ENCODE measurements around the gene PHF20. TPM values are rescaled to one million over a fixed set of nuclear protein-coding genes. Genes with fewer than 3 reads are reported as not detected.

Gene PHF20
- total RNA-seq, 3 donors from 2014 or later, result 47.7 to 59.4 (median 48.8) TPM

GRCh38 chr20:35788796-35789195 lies 17.0 kb downstream of the PHF20 start:
- no peak for ATAC-seq
- DNase-seq, result no peak
- Mint-ChIP-seq H3K27me3 (ENCODE audit: low read depth) (no peaks in the 10 kb centered on the region), H3K4me1 (ENCODE audit: low read depth) (peaks cover 12% of the 10 kb centered on the region), H3K36me3 (ENCODE audit: insufficient read depth) (peaks cover 6% of the 10 kb centered on the region), H3K4me3 (no peak overlapping the region), H3K9me3 (no peaks in the 10 kb centered on the region)

- Mint-ChIP-seq H3K9me3 (no peaks in the 10 kb centered on the region), H3K36me3 (ENCODE audit: insufficient read depth) (peaks cover 8% of the 10 kb centered on the region), H3K27me3 (ENCODE audit: low read depth) (no peaks in the 10 kb centered on the region), H3K4me3 (no peak overlapping the region), H3K4me1 (ENCODE audit: low read depth) (peaks cover 18% of the 10 kb centered on the region)
- ATAC-seq (no peak), DNase-seq (no peak)
Measured at GRCh38 chr20:35791097-35791496, 19.3 kb downstream of the PHF20 start.

GRCh38 chr20:35791821-35792220 lies 20.0 kb downstream of the PHF20 start:
- ATAC-seq (peak; percentile 56 to 77), DNase-seq (no peak)
- Mint-ChIP-seq H3K9me3 (no peaks in the 10 kb centered on the region), H3K4me1 (ENCODE audit: low read depth) (peaks cover 24% of the 10 kb centered on the region), H3K36me3 (ENCODE audit: insufficient read depth) (peaks cover 7% of the 10 kb centered on the region), H3K4me3 (no peak overlapping the region), H3K27me3 (ENCODE audit: low read depth) (no peaks in the 10 kb centered on the region)

GRCh38 chr20:35792740-35793139 lies 20.9 kb downstream of the PHF20 start:
- Mint-ChIP-seq H3K4me1 (ENCODE audit: low read depth) (peaks cover 24% of the 10 kb centered on the region), H3K9me3 (no peaks in the 10 kb centered on the region), H3K27me3 (ENCODE audit: low read depth) (no peaks in the 10 kb centered on the region), H3K36me3 (ENCODE audit: insufficient read depth) (peaks cover 7% of the 10 kb centered on the region), H3K4me3 (no peak overlapping the region)
- DNase-seq (no peak), ATAC-seq (no peak)

- no peaks in the 10 kb centered on the region for H3K27me3 Mint-ChIP-seq (ENCODE audit: low read depth)
- DNase-seq (no peak), ATAC-seq (no peak)
Measured at GRCh38 chr20:35796571-35796970, 24.8 kb downstream of the PHF20 start.

GRCh38 chr20:35801865-35802264 lies 30.1 kb downstream of the PHF20 start:
- DNase-seq (no peak), ATAC-seq (no peak)
- Mint-ChIP-seq H3K36me3 (ENCODE audit: insufficient read depth) (peaks cover 16% of the 10 kb centered on the region), H3K4me3 (no peak overlapping the region), H3K4me1 (ENCODE audit: low read depth) (peaks cover 10% of the 10 kb centered on the region), H3K9me3 (no peaks in the 10 kb centered on the region), H3K27me3 (ENCODE audit: low read depth) (no peaks in the 10 kb centered on the region)

More at GRCh38 chr20:35796571-35796970, 24.8 kb downstream of the PHF20 start:
- Mint-ChIP-seq H3K4me3 (no peak overlapping the region), H3K36me3 (ENCODE audit: insufficient read depth) (peaks cover 15% of the 10 kb centered on the region), H3K4me1 (ENCODE audit: low read depth) (peaks cover 24% of the 10 kb centered on the region), H3K9me3 (no peaks in the 10 kb centered on the region)

- no peak for ATAC-seq
- Mint-ChIP-seq H3K4me1 (ENCODE audit: low read depth) (peaks cover 14% of the 10 kb centered on the region), H3K36me3 (ENCODE audit: insufficient read depth) (peaks cover 21% of the 10 kb centered on the region), H3K27me3 (ENCODE audit: low read depth) (no peaks in the 10 kb centered on the region), H3K4me3 (no peak overlapping the region), H3K9me3 (no peaks in the 10 kb centered on the region)
- no peak for DNase-seq
Measured at GRCh38 chr20:35806075-35806474, 34.3 kb downstream of the PHF20 start.

GRCh38 chr20:35807877-35808276 lies 36.1 kb downstream of the PHF20 start:
- Mint-ChIP-seq H3K27me3 (ENCODE audit: low read depth) (no peaks in the 10 kb centered on the region), H3K9me3 (no peaks in the 10 kb centered on the region), H3K4me3 (no peak overlapping the region), H3K36me3 (ENCODE audit: insufficient read depth) (peaks cover 19% of the 10 kb centered on the region), H3K4me1 (ENCODE audit: low read depth) (peaks cover 8% of the 10 kb centered on the region)
- no peak for ATAC-seq
- DNase-seq, result no peak

GRCh38 chr20:35820715-35821114 lies 48.9 kb downstream of the PHF20 start:
- ATAC-seq (no peak), DNase-seq (no peak)
- Mint-ChIP-seq H3K4me1 (ENCODE audit: low read depth) (peaks cover 25% of the 10 kb centered on the region), H3K9me3 (no peaks in the 10 kb centered on the region), H3K4me3 (no peak overlapping the region), H3K27me3 (ENCODE audit: low read depth) (no peaks in the 10 kb centered on the region), H3K36me3 (ENCODE audit: insufficient read depth) (peaks cover 27% of the 10 kb centered on the region)

GRCh38 chr20:35821807-35822242 lies 50.0 kb downstream of the PHF20 start:
- no peak for DNase-seq
- H3K9me3 Mint-ChIP-seq, result no peaks in the 10 kb centered on the region

GRCh38 chr20:35823147-35823546 lies 51.3 kb downstream of the PHF20 start:
- H3K4me1 Mint-ChIP-seq (ENCODE audit: low read depth), result peaks cover 31% of the 10 kb centered on the region
- ATAC-seq (no peak), DNase-seq (no peak)
- H3K9me3 Mint-ChIP-seq, result no peaks in the 10 kb centered on the region
- no peak overlapping the region for H3K4me3 Mint-ChIP-seq
- H3K27me3 Mint-ChIP-seq (ENCODE audit: low read depth), result no peaks in the 10 kb centered on the region
- peaks cover 33% of the 10 kb centered on the region for H3K36me3 Mint-ChIP-seq (ENCODE audit: insufficient read depth)

More at GRCh38 chr20:35821807-35822242, 50.0 kb downstream of the PHF20 start:
- Mint-ChIP-seq H3K36me3 (ENCODE audit: insufficient read depth) (peaks cover 32% of the 10 kb centered on the region), H3K4me1 (ENCODE audit: low read depth) (peaks cover 31% of the 10 kb centered on the region), H3K27me3 (ENCODE audit: low read depth) (no peaks in the 10 kb centered on the region), H3K4me3 (no peak overlapping the region)
- ATAC-seq, result no peak

GRCh38 chr20:35823937-35824336 lies 52.1 kb downstream of the PHF20 start:
- peaks cover 33% of the 10 kb centered on the region for H3K36me3 Mint-ChIP-seq (ENCODE audit: insufficient read depth)
- ATAC-seq (no peak), DNase-seq (no peak)
- no peaks in the 10 kb centered on the region for H3K9me3 Mint-ChIP-seq
- H3K4me3 Mint-ChIP-seq, result no peak overlapping the region
- H3K4me1 Mint-ChIP-seq (ENCODE audit: low read depth), result peaks cover 28% of the 10 kb centered on the region
- no peaks in the 10 kb centered on the region for H3K27me3 Mint-ChIP-seq (ENCODE audit: low read depth)

- H3K36me3 Mint-ChIP-seq (ENCODE audit: insufficient read depth), result peaks cover 31% of the 10 kb centered on the region
- no peak overlapping the region for H3K4me3 Mint-ChIP-seq
- no peak for ATAC-seq
Measured at GRCh38 chr20:35826397-35826998, 54.7 kb downstream of the PHF20 start.

GRCh38 chr20:35828434-35828833 lies 56.6 kb downstream of the PHF20 start:
- ATAC-seq (no peak), DNase-seq (no peak)
- Mint-ChIP-seq H3K4me3 (no peak overlapping the region), H3K9me3 (no peaks in the 10 kb centered on the region), H3K27me3 (ENCODE audit: low read depth) (no peaks in the 10 kb centered on the region), H3K4me1 (ENCODE audit: low read depth) (peaks cover 26% of the 10 kb centered on the region), H3K36me3 (ENCODE audit: insufficient read depth) (peaks cover 32% of the 10 kb centered on the region)

More at GRCh38 chr20:35826397-35826998, 54.7 kb downstream of the PHF20 start:
- no peak for DNase-seq
- Mint-ChIP-seq H3K9me3 (no peaks in the 10 kb centered on the region), H3K4me1 (ENCODE audit: low read depth) (peaks cover 19% of the 10 kb centered on the region), H3K27me3 (ENCODE audit: low read depth) (no peaks in the 10 kb centered on the region)

- H3K36me3 Mint-ChIP-seq (ENCODE audit: insufficient read depth), result peaks cover 31% of the 10 kb centered on the region
- no peaks in the 10 kb centered on the region for H3K9me3 Mint-ChIP-seq
- H3K27me3 Mint-ChIP-seq (ENCODE audit: low read depth), result no peaks in the 10 kb centered on the region
- no peak for ATAC-seq
- H3K4me1 Mint-ChIP-seq (ENCODE audit: low read depth), result peaks cover 27% of the 10 kb centered on the region
- no peak for DNase-seq
- H3K4me3 Mint-ChIP-seq, result no peak overlapping the region
Measured at GRCh38 chr20:35828916-35829315, 57.1 kb downstream of the PHF20 start.
